HEK293 (cell line): ENCODE data around the gene RFNG.
A peak's percentile ranks its signal among the peaks of the same experiment; 100 is the strongest.

Experiments used
- AEBP2 ChIP-seq: fragments of 450-650 bp; formaldehyde crosslinking; IDR thresholded peaks from 2 replicates; pipeline ENCODE4 v1.5.1; 2016; ENCODE audit warnings: missing biosample characterization, missing genetic modification characterization, borderline replicate concordance
- GLI4 ChIP-seq: fragments of 450-650 bp; formaldehyde crosslinking; IDR thresholded peaks from 2 replicates; pipeline ENCODE4 v1.5.1; 2016; ENCODE audit warnings: missing biosample characterization, missing genetic modification characterization
- GLIS2 ChIP-seq: fragments of 450-650 bp; formaldehyde crosslinking; IDR thresholded peaks from 2 replicates; pipeline ENCODE4 v1.5.1; 2016; ENCODE audit warnings: missing biosample characterization, missing genetic modification characterization
- HOXD13 ChIP-seq: sonication (generic); formaldehyde crosslinking; IDR thresholded peaks from 2 replicates; pipeline ENCODE4 v1.8.0; 2022; ENCODE audit warnings: missing genetic modification reagents, borderline replicate concordance
- KLF1 ChIP-seq: fragments of 450-650 bp; formaldehyde crosslinking; IDR thresholded peaks from 2 replicates; pipeline ENCODE4 v1.5.1; 2016; ENCODE audit warnings: missing biosample characterization, missing genetic modification characterization
- OSR2 ChIP-seq: fragments of 450-650 bp; formaldehyde crosslinking; IDR thresholded peaks from 2 replicates; pipeline ENCODE4 v1.5.1; 2016; ENCODE audit warnings: missing biosample characterization, missing genetic modification characterization
- PBX3 ChIP-seq: sonication (generic); formaldehyde crosslinking; IDR thresholded peaks from 2 replicates; pipeline ENCODE4 v1.8.1; 2022; ENCODE audit warnings: mild to moderate bottlenecking, moderate library complexity, missing genetic modification reagents
- PRDM1 ChIP-seq: fragments of 450-650 bp; formaldehyde crosslinking; IDR thresholded peaks from 2 replicates; pipeline ENCODE4; 2016; ENCODE audit warnings: missing biosample characterization, missing genetic modification characterization
- PRDM4 ChIP-seq: fragments of 450-650 bp; formaldehyde crosslinking; IDR thresholded peaks from 2 replicates; pipeline ENCODE4 v1.5.1; 2017; ENCODE audit warnings: missing biosample characterization, missing genetic modification characterization
- SETDB1 ChIP-seq: IDR thresholded peaks from one replicate; pipeline ENCODE4 v1.6.1; 2017; ENCODE audit warnings: mild to moderate bottlenecking, low read length, moderate library complexity, mixed read lengths; ENCODE audit not compliant: insufficient read length
- SP3 ChIP-seq: fragments of 450-650 bp; formaldehyde crosslinking; IDR thresholded peaks from 2 replicates; pipeline ENCODE4 v1.5.1; 2016; ENCODE audit warnings: missing biosample characterization, missing genetic modification characterization
- WT1 ChIP-seq: fragments of 450-650 bp; formaldehyde crosslinking; IDR thresholded peaks from 2 replicates; pipeline ENCODE4 v1.5.1; 2016; ENCODE audit warnings: missing biosample characterization, missing genetic modification characterization
- ZFP37 ChIP-seq: fragments of 450-650 bp; formaldehyde crosslinking; IDR thresholded peaks from 2 replicates; pipeline ENCODE4 v1.5.1; 2016; ENCODE audit warnings: missing biosample characterization, missing genetic modification characterization
- ZFP41 ChIP-seq: fragments of 450-650 bp; formaldehyde crosslinking; IDR thresholded peaks from 2 replicates; pipeline ENCODE4 v1.5.1; 2016; ENCODE audit warnings: missing biosample characterization, missing genetic modification characterization, borderline replicate concordance
- ZNF114 ChIP-seq: fragments of 450-650 bp; formaldehyde crosslinking; IDR thresholded peaks from 2 replicates; pipeline ENCODE4 v1.5.0; 2017; ENCODE audit warnings: missing biosample characterization, missing genetic modification characterization
- ZNF155 ChIP-seq: fragments of 450-650 bp; formaldehyde crosslinking; IDR thresholded peaks from 2 replicates; pipeline ENCODE4 v1.5.1; 2016; ENCODE audit warnings: missing biosample characterization, missing genetic modification characterization
- ZNF157 ChIP-seq: fragments of 450-650 bp; formaldehyde crosslinking; IDR thresholded peaks from 2 replicates; pipeline ENCODE4 v1.5.1; 2016; ENCODE audit warnings: missing biosample characterization, missing genetic modification characterization
- ZNF202 ChIP-seq: fragments of 450-650 bp; formaldehyde crosslinking; IDR thresholded peaks from 2 replicates; pipeline ENCODE4 v1.5.1; 2016; ENCODE audit warnings: missing biosample characterization, missing genetic modification characterization, borderline replicate concordance
- ZNF211 ChIP-seq: fragments of 450-650 bp; formaldehyde crosslinking; IDR thresholded peaks from 2 replicates; pipeline ENCODE4 v1.5.1; 2016; ENCODE audit warnings: low read depth, missing biosample characterization, missing genetic modification characterization
- ZNF266 ChIP-seq: fragments of 450-650 bp; formaldehyde crosslinking; IDR thresholded peaks from 2 replicates; pipeline ENCODE4 v1.5.1; 2016; ENCODE audit warnings: missing biosample characterization, missing genetic modification characterization, low read depth
- ZNF274 ChIP-seq, 2 experiments: fragments of 200-500 bp in 1 of 2; fragments of 450-650 bp in 1 of 2; sonication (Bioruptor generic) in 1 of 2; formaldehyde crosslinking in 1 of 2; IDR thresholded peaks; 2 replicates each; pipeline versions ENCODE4 v1.5.1 to v1.6.1; 2014 to 2016; ENCODE audit warnings: borderline replicate concordance in 1 of 2, inconsistent platforms in 1 of 2, low read length in 1 of 2, missing biosample characterization in 1 of 2, missing genetic modification characterization in 1 of 2
- ZNF302 ChIP-seq: fragments of 450-650 bp; formaldehyde crosslinking; IDR thresholded peaks from 2 replicates; pipeline ENCODE4 v1.5.1; 2016; ENCODE audit warnings: missing biosample characterization, missing genetic modification characterization, low read depth
- ZNF391 ChIP-seq: fragments of 450-650 bp; formaldehyde crosslinking; IDR thresholded peaks from 2 replicates; pipeline ENCODE4 v1.5.1; 2016; ENCODE audit warnings: low read depth, missing biosample characterization, missing genetic modification characterization, borderline replicate concordance
- ZNF548 ChIP-seq: fragments of 450-650 bp; formaldehyde crosslinking; IDR thresholded peaks from 2 replicates; pipeline ENCODE4 v1.5.1; 2016; ENCODE audit warnings: missing biosample characterization, missing genetic modification characterization
- ZNF585B ChIP-seq: fragments of 450-650 bp; formaldehyde crosslinking; IDR thresholded peaks from 2 replicates; pipeline ENCODE4 v1.5.1; 2016; ENCODE audit warnings: missing biosample characterization, missing genetic modification characterization
- ZNF76 ChIP-seq: fragments of 450-650 bp; formaldehyde crosslinking; IDR thresholded peaks from 2 replicates; pipeline ENCODE4; 2016; ENCODE audit warnings: low read depth, missing biosample characterization, missing genetic modification characterization, borderline replicate concordance
- ZNF792 ChIP-seq: fragments of 450-650 bp; formaldehyde crosslinking; IDR thresholded peaks from 2 replicates; pipeline ENCODE4 v1.5.1; 2016; ENCODE audit warnings: missing biosample characterization, missing genetic modification characterization
- ZSCAN16 ChIP-seq: fragments of 450-650 bp; formaldehyde crosslinking; IDR thresholded peaks from 2 replicates; pipeline ENCODE4 v1.5.1; 2016; ENCODE audit warnings: missing biosample characterization, missing genetic modification characterization
- TF ChIP-seq, protein P1 (sequence below): fragments of 450-650 bp; formaldehyde crosslinking; IDR thresholded peaks from 2 replicates; pipeline ENCODE4 v1.5.1; 2016; ENCODE audit warnings: missing biosample characterization, missing genetic modification characterization
- TF ChIP-seq, protein P2 (sequence below): fragments of 450-650 bp; formaldehyde crosslinking; IDR thresholded peaks from 2 replicates; pipeline ENCODE4 v1.5.1; 2016; ENCODE audit warnings: missing biosample characterization, missing genetic modification characterization
- TF ChIP-seq, protein P3 (sequence below): fragments of 450-650 bp; formaldehyde crosslinking; IDR thresholded peaks from 2 replicates; pipeline ENCODE4 v1.5.1; 2016; ENCODE audit warnings: missing biosample characterization, missing genetic modification characterization

RFNG gene

GRCh38 chr17:82037092-82037888 lies 14.3 kb downstream of the RFNG start, which contains the start of gene DCXR (continued):
- no peak for TF ChIP-seq PRDM1 (tag by site-specific recombination)
- TF ChIP-seq SP3 (tag by site-specific recombination), result peak; percentile 92
- peak; percentile 87; the same call in 1 of the 2 replicates for TF ChIP-seq PBX3
- no peak for TF ChIP-seq GLI4 (tag by site-specific recombination)
- TF ChIP-seq ZNF585B, result no peak; the same call in 1 of the 2 replicates
- peak; percentile 85 for TF ChIP-seq KLF1 (tag by site-specific recombination)
- TF ChIP-seq ZFP41 (tag by site-specific recombination), result no peak
- peak; percentile 76; the same call in 1 of the 2 replicates for TF ChIP-seq GLIS2 (tag by site-specific recombination)
- no peak for TF ChIP-seq ZNF274 (IDR thresholded peaks at IDR 0.05; ENCODE audit: low read length)
- no peak for TF ChIP-seq ZNF274 (tag by site-specific recombination; IDR thresholded peaks at IDR 0.05; ENCODE audit: borderline replicate concordance)
- no peak for TF ChIP-seq ZNF548 (tag by site-specific recombination)
- TF ChIP-seq, protein P1, sequence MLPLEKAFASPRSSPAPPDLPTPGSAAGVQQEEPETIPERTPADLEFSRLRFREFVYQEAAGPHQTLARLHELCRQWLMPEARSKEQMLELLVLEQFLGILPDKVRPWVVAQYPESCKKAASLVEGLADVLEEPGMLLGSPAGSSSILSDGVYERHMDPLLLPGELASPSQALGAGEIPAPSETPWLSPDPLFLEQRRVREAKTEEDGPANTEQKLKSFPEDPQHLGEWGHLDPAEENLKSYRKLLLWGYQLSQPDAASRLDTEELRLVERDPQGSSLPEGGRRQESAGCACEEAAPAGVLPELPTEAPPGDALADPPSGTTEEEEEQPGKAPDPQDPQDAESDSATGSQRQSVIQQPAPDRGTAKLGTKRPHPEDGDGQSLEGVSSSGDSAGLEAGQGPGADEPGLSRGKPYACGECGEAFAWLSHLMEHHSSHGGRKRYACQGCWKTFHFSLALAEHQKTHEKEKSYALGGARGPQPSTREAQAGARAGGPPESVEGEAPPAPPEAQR, result no peak
- peak; percentile 66; the same call in 1 of the 2 replicates for TF ChIP-seq ZNF391 (tag by site-specific recombination)
- TF ChIP-seq SETDB1, result no peak
- TF ChIP-seq, protein P2, sequence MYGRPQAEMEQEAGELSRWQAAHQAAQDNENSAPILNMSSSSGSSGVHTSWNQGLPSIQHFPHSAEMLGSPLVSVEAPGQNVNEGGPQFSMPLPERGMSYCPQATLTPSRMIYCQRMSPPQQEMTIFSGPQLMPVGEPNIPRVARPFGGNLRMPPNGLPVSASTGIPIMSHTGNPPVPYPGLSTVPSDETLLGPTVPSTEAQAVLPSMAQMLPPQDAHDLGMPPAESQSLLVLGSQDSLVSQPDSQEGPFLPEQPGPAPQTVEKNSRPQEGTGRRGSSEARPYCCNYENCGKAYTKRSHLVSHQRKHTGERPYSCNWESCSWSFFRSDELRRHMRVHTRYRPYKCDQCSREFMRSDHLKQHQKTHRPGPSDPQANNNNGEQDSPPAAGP, result peak; percentile 85
- TF ChIP-seq ZFP37 (tag by site-specific recombination), result no peak
- TF ChIP-seq ZSCAN16 (tag by site-specific recombination), result no peak
- no peak for TF ChIP-seq ZNF792 (tag by site-specific recombination)
- no peak for TF ChIP-seq PRDM4 (tag by site-specific recombination)
- TF ChIP-seq ZNF157, result no peak
- TF ChIP-seq ZNF155, result no peak
- TF ChIP-seq ZNF114 (tag by site-specific recombination), result no peak
- no peak; the same call in 1 of the 2 replicates for TF ChIP-seq WT1
- TF ChIP-seq OSR2 (tag by site-specific recombination), result peak; percentile 15; the same call in 1 of the 2 replicates
- no peak for TF ChIP-seq ZNF211 (tag by site-specific recombination)
- TF ChIP-seq ZNF266 (tag by site-specific recombination), result no peak
- TF ChIP-seq, protein P3, sequence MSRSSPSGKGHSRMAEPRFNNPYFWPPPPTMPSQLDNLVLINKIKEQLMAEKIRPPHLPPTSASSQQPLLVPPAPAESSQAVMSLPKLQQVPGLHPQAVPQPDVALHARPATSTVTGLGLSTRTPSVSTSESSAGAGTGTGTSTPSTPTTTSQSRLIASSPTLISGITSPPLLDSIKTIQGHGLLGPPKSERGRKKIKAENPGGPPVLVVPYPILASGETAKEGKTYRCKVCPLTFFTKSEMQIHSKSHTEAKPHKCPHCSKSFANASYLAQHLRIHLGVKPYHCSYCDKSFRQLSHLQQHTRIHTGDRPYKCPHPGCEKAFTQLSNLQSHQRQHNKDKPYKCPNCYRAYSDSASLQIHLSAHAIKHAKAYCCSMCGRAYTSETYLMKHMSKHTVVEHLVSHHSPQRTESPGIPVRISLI (tag by site-specific recombination), result no peak
- TF ChIP-seq HOXD13 (CRISPR knock-in tag), result no peak
- TF ChIP-seq ZNF202 (tag by site-specific recombination), result no peak
- no peak for TF ChIP-seq AEBP2 (tag by site-specific recombination)
- TF ChIP-seq ZNF302, result no peak
- TF ChIP-seq ZNF76 (tag by site-specific recombination), result peak; percentile 51; the same call in 1 of the 2 replicates
